Midbrain (tissue), 1 donor: ENCODE data around the gene GJA3.

Source experiments
- DNase-seq: peaks from one replicate; lab custom pipeline; 2025; lab: John Stamatoyannopoulos, UW

GJA3 gene

GRCh38 chr13:20160306-20161274, at the start of gene GJA3:
GJA3 (minus strand) TSS chr13:20161052; CDS start chr13:20143288, 17,764 bp downstream.
- no peak for DNase-seq

GRCh38 chr13:20209948-20210347, 49.1 kb upstream of the GJA3 start:
- DNase-seq, result peak; percentile 19

GRCh38 chr13:20206698-20207235, 45.9 kb upstream of the GJA3 start:
- no peak for DNase-seq

- DNase-seq, result no peak
Measured at GRCh38 chr13:20206065-20206697, 45.3 kb upstream of the GJA3 start.

GRCh38 chr13:20198781-20199180, 37.9 kb upstream of the GJA3 start:
- DNase-seq, result no peak

- DNase-seq, result peak; percentile 57
Measured at GRCh38 chr13:20197361-20197834, 36.5 kb upstream of the GJA3 start.

GRCh38 chr13:20195801-20196200, 34.9 kb upstream of the GJA3 start:
- no peak for DNase-seq

GRCh38 chr13:20193907-20194631, 33.2 kb upstream of the GJA3 start:
- no peak for DNase-seq

- DNase-seq, result no peak
Measured at GRCh38 chr13:20193162-20193906, 32.5 kb upstream of the GJA3 start.

GRCh38 chr13:20192836-20193161, 31.9 kb upstream of the GJA3 start, which contains the start of gene GJB2:
GJB2 (minus strand) TSS chr13:20192938; CDS start chr13:20189581, 3,357 bp downstream.
- DNase-seq, result no peak

- DNase-seq, result peak; percentile 14
Measured at GRCh38 chr13:20192158-20192835, 31.4 kb upstream of the GJA3 start.

- no peak for DNase-seq
Measured at GRCh38 chr13:20191311-20192157, 30.7 kb upstream of the GJA3 start.

- DNase-seq, result no peak
Measured at GRCh38 chr13:20190481-20191310, 29.8 kb upstream of the GJA3 start.

GRCh38 chr13:20190076-20190475, 29.2 kb upstream of the GJA3 start:
- DNase-seq, result no peak

GRCh38 chr13:20188667-20189553, 28.1 kb upstream of the GJA3 start:
- DNase-seq, result no peak

GRCh38 chr13:20186771-20187170, 25.9 kb upstream of the GJA3 start:
- DNase-seq, result no peak

GRCh38 chr13:20185366-20186056, 24.7 kb upstream of the GJA3 start:
- DNase-seq, result no peak
